Measurements from ENCODE around the gene MAD2L2.

DNA sequence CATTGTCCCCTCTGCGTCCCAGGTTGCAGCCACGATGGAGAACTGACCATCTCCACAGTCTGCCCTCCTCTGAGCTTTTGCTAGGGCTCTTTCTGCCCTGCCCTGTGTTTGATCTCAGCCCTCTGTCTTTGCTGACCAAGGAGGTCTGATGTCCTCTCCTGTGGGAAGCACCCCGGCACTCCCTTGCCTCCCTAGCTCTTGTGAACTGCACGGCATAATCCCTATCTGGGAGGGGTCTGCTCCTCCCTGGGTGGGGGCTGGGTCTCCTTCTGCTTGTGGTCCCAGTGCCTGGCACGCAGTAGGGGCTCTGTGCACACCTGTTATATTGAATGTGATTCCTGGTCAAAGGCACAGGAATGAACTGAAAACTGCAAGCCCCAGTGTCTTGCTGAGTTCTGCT lies 13.0 kb upstream of the MAD2L2 start:
- TF ChIP-seq POLR2AphosphoS5 (IDR thresholded peaks at IDR 0.05; ENCODE audit: insufficient read depth in 1 of 2, low read depth in 1 of 2) = no peak
- no peak for TF ChIP-seq POLR2A (IDR thresholded peaks at IDR 0.05)
- TF ChIP-seq, protein P1, sequence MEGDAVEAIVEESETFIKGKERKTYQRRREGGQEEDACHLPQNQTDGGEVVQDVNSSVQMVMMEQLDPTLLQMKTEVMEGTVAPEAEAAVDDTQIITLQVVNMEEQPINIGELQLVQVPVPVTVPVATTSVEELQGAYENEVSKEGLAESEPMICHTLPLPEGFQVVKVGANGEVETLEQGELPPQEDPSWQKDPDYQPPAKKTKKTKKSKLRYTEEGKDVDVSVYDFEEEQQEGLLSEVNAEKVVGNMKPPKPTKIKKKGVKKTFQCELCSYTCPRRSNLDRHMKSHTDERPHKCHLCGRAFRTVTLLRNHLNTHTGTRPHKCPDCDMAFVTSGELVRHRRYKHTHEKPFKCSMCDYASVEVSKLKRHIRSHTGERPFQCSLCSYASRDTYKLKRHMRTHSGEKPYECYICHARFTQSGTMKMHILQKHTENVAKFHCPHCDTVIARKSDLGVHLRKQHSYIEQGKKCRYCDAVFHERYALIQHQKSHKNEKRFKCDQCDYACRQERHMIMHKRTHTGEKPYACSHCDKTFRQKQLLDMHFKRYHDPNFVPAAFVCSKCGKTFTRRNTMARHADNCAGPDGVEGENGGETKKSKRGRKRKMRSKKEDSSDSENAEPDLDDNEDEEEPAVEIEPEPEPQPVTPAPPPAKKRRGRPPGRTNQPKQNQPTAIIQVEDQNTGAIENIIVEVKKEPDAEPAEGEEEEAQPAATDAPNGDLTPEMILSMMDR (IDR thresholded peaks at IDR 0.05) = no peak

All from vagina (tissue), 2 donors.